ENCODE data around the gene LKAAEAR1. TPM values are rescaled to one million over a fixed set of nuclear protein-coding genes. Genes with fewer than 3 reads are reported as not detected.
A peak's percentile ranks its signal among the peaks of the same experiment; 100 is the strongest.

The LKAAEAR1 gene
- total and polyA plus RNA-seq, 2 of the 13 experiments (the other 11 are each of a cell fraction or from before 2014, with no cell fraction given) = not detected

DNA sequence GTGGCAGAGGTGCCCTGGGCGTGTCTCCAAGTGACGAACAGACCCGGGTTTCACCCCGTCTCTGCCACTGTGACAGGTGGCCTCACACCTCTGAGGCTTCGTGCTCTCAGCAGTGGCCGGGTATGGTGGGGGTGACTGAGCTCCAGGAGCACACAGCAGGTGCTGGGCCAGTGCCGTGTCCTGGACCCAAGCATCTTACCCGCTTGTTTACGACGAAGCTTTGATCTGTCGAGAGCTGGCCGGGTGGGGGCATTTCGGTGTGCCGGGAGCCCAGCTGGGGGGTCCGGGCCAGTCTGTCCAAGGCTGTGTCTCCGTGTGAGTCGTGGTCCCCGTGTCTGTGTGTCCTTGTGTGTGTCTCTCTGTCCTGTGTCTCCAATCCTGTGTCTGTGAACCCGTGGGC is 7.1 kb upstream of the LKAAEAR1 start (continued):
- TF ChIP-seq, protein P1, sequence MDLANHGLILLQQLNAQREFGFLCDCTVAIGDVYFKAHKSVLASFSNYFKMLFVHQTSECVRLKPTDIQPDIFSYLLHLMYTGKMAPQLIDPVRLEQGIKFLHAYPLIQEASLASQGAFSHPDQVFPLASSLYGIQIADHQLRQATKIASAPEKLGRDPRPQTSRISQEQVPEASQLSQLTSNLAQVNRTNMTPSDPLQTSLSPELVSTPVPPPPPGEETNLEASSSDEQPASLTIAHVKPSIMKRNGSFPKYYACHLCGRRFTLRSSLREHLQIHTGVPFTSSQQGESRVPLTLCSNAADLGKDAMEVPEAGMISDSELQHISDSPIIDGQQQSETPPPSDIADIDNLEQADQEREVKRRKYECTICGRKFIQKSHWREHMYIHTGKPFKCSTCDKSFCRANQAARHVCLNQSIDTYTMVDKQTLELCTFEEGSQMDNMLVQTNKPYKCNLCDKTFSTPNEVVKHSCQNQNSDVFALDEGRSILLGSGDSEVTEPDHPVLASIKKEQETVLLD (CRISPR knock-in tag; IDR thresholded peaks at IDR 0.05; ENCODE audit: low read depth) = no peak
- TF ChIP-seq, protein P2, sequence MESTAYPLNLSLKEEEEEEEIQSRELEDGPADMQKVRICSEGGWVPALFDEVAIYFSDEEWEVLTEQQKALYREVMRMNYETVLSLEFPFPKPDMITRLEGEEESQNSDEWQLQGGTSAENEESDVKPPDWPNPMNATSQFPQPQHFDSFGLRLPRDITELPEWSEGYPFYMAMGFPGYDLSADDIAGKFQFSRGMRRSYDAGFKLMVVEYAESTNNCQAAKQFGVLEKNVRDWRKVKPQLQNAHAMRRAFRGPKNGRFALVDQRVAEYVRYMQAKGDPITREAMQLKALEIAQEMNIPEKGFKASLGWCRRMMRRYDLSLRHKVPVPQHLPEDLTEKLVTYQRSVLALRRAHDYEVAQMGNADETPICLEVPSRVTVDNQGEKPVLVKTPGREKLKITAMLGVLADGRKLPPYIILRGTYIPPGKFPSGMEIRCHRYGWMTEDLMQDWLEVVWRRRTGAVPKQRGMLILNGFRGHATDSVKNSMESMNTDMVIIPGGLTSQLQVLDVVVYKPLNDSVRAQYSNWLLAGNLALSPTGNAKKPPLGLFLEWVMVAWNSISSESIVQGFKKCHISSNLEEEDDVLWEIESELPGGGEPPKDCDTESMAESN (CRISPR knock-in tag; conservative IDR thresholded peaks at IDR 0.05) = no peak

DNA sequence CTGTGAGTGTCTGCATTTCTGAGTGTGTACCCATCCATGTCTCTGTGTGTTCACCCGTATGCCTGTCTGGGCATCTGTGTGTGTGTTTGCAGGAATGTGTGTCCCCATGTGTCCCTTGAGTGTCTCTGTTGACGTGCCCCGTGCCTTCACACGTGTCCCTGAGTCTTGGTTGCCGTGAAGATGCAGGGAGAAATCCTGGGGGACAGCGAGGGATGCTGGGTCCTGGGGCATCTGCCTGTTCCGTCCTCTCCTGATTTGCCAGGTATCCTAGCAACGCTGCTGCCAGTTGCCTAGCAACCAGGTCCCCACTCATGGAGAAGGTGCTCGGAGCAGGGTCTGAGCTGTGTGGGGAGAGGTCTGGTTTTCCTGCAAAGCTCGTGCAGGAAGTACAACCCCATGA is 6.0 kb upstream of the LKAAEAR1 start:
- in situ Hi-C loops (cut with HindIII; ENCODE audit: extremely low pct_ligation_motif_present, low pct_unique_long_range_greater_than_20kb) = no loop called here
- WGBS (ENCODE audit: low lambda C conversion rate) = 10% methylated on average over 8 of the region's 10 CpGs
- Histone ChIP-seq H4K20me1 (ENCODE audit: insufficient read depth, low read length) (no peaks in the 10 kb centered on the region), H3K4me2 (ENCODE audit: low read depth, low read length) (no peak overlapping the region), H3K9me3 (ENCODE audit: low read length) (no peaks in the 10 kb centered on the region), H3K27ac (ENCODE audit: extremely low read length, insufficient read depth, low read length) (no peak overlapping the region), H3K27me3 (ENCODE audit: control insufficient read depth in 1 of 2, insufficient read depth in 2 of 2, low read length in 2 of 2) (peaks cover 25 to 60% of the 10 kb centered on the region in 2 experiments), H2AFZ (ENCODE audit: low read length) (no peak overlapping the region), H3K4me3 (replicated peaks in 1 of 3; ENCODE audit: insufficient read depth in 1 of 3, low read depth in 2 of 3, low read length in 3 of 3) (no peak overlapping the region), H3K36me3 (replicated peaks in 1 of 2; ENCODE audit: control insufficient read depth in 1 of 2, insufficient read depth in 2 of 2, low read length in 2 of 2) (no peaks in the 10 kb centered on the region), H3K79me2 (ENCODE audit: insufficient read depth, low read length) (no peaks in the 10 kb centered on the region), H3K9ac (ENCODE audit: insufficient read depth, low read depth, low read length) (no peak overlapping the region), H3K4me1 (ENCODE audit: insufficient read depth, low read length) (peaks cover 11% of the 10 kb centered on the region)
- DNase-seq (ENCODE audit: low spot score) (no peak), ATAC-seq (no peak), FAIRE-seq (no peak)
- no TSS peak for BruUV-seq (replicated peaks)
- intact Hi-C loops (cut with micrococcal nuclease; ENCODE audit: unreplicated experiment) = no loop called here
- ChIA-PET CTCF (ENCODE audit: low intra/inter-chr PET ratio, low total read pairs) (no interaction called here), POLR2A (interaction anchor here (0.6 to 1.0 kb wide), 2 partner anchors 9 to 1843 kb away, joined by 3 to 4 read pairs; no protein-coding TSS in a partner anchor)
- no peak for TF ChIP-seq MTF1 (CRISPR knock-in tag; IDR thresholded peaks at IDR 0.05)
- no peak for TF ChIP-seq ZNF431 (CRISPR knock-in tag; IDR thresholded peaks at IDR 0.05; ENCODE audit: borderline replicate concordance, low read depth)
- TF ChIP-seq ERF (CRISPR knock-in tag; IDR thresholded peaks at IDR 0.05) = no peak
- TF ChIP-seq, protein P3, sequence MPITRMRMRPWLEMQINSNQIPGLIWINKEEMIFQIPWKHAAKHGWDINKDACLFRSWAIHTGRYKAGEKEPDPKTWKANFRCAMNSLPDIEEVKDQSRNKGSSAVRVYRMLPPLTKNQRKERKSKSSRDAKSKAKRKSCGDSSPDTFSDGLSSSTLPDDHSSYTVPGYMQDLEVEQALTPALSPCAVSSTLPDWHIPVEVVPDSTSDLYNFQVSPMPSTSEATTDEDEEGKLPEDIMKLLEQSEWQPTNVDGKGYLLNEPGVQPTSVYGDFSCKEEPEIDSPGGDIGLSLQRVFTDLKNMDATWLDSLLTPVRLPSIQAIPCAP (CRISPR knock-in tag; IDR thresholded peaks at IDR 0.05; ENCODE audit: low read depth) = no peak
- TF ChIP-seq, protein P4, sequence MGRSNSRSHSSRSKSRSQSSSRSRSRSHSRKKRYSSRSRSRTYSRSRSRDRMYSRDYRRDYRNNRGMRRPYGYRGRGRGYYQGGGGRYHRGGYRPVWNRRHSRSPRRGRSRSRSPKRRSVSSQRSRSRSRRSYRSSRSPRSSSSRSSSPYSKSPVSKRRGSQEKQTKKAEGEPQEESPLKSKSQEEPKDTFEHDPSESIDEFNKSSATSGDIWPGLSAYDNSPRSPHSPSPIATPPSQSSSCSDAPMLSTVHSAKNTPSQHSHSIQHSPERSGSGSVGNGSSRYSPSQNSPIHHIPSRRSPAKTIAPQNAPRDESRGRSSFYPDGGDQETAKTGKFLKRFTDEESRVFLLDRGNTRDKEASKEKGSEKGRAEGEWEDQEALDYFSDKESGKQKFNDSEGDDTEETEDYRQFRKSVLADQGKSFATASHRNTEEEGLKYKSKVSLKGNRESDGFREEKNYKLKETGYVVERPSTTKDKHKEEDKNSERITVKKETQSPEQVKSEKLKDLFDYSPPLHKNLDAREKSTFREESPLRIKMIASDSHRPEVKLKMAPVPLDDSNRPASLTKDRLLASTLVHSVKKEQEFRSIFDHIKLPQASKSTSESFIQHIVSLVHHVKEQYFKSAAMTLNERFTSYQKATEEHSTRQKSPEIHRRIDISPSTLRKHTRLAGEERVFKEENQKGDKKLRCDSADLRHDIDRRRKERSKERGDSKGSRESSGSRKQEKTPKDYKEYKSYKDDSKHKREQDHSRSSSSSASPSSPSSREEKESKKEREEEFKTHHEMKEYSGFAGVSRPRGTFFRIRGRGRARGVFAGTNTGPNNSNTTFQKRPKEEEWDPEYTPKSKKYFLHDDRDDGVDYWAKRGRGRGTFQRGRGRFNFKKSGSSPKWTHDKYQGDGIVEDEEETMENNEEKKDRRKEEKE (IDR thresholded peaks at IDR 0.05) = no peak
- no peak for TF ChIP-seq MIXL1 (CRISPR knock-in tag; IDR thresholded peaks at IDR 0.05)
- TF ChIP-seq HOXD1 (CRISPR knock-in tag; IDR thresholded peaks at IDR 0.05) = no peak
- TF ChIP-seq SAP130 (CRISPR knock-in tag; IDR thresholded peaks at IDR 0.05; ENCODE audit: low read depth) = no peak
- TF ChIP-seq RFX1 (IDR thresholded peaks at IDR 0.05) = peak; percentile 76
- TF ChIP-seq, protein P5, sequence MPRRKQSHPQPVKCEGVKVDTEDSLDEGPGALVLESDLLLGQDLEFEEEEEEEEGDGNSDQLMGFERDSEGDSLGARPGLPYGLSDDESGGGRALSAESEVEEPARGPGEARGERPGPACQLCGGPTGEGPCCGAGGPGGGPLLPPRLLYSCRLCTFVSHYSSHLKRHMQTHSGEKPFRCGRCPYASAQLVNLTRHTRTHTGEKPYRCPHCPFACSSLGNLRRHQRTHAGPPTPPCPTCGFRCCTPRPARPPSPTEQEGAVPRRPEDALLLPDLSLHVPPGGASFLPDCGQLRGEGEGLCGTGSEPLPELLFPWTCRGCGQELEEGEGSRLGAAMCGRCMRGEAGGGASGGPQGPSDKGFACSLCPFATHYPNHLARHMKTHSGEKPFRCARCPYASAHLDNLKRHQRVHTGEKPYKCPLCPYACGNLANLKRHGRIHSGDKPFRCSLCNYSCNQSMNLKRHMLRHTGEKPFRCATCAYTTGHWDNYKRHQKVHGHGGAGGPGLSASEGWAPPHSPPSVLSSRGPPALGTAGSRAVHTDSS (CRISPR knock-in tag; conservative IDR thresholded peaks at IDR 0.05) = no peak
- TF ChIP-seq, protein P6, sequence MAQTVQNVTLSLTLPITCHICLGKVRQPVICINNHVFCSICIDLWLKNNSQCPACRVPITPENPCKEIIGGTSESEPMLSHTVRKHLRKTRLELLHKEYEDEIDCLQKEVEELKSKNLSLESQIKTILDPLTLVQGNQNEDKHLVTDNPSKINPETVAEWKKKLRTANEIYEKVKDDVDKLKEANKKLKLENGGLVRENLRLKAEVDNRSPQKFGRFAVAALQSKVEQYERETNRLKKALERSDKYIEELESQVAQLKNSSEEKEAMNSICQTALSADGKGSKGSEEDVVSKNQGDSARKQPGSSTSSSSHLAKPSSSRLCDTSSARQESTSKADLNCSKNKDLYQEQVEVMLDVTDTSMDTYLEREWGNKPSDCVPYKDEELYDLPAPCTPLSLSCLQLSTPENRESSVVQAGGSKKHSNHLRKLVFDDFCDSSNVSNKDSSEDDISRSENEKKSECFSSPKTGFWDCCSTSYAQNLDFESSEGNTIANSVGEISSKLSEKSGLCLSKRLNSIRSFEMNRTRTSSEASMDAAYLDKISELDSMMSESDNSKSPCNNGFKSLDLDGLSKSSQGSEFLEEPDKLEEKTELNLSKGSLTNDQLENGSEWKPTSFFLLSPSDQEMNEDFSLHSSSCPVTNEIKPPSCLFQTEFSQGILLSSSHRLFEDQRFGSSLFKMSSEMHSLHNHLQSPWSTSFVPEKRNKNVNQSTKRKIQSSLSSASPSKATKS (CRISPR knock-in tag; IDR thresholded peaks at IDR 0.05) = no peak

Measured in HepG2 (cell line).